Heart right ventricle (tissue), 16 donors: Measurements from ENCODE around the gene UBL5. TPM values are rescaled to one million over a fixed set of nuclear protein-coding genes. Genes with fewer than 3 reads are reported as not detected.
A peak's percentile ranks its signal among the peaks of the same experiment; 100 is the strongest.

ENCODE experiments used
- ATAC-seq, 8 donors: fragments of 200-7000 bp; cut with Tn5 transposase; one replicate each; pipeline ENCODE4 v1.9.1; 2020; ENCODE audit warnings: mild to moderate bottlenecking in 8 of 8, moderate library complexity in 8 of 8, moderate number of reproducible peaks in 1 of 8
- DNase-seq, 2 donors: peaks; one replicate each; pipeline ENCODE4 v3.0.0-alpha.2; 2020
- H3K27ac ChIP-seq, 10 donors: fragments of 200-600 bp; sonication (generic) in 2 of 10; one replicate each; pipeline versions ENCODE4 v1.5.0 to v1.8.0; 2020 to 2022; ENCODE audit warnings: mild to moderate bottlenecking in 3 of 10
- H3K27me3 ChIP-seq, 7 donors: fragments of 200-600 bp; one replicate each; pipeline ENCODE4 v1.8.0; 2021 to 2022; ENCODE audit warnings: mild to moderate bottlenecking in 2 of 7
- H3K36me3 ChIP-seq, 9 donors: fragments of 200-600 bp; sonication (generic) in 1 of 9; one replicate each; pipeline versions ENCODE4 v1.5.0 to v1.8.0; 2020 to 2022; ENCODE audit warnings: mild to moderate bottlenecking in 2 of 9
- H3K4me1 ChIP-seq, 9 donors: fragments of 200-600 bp; sonication (generic) in 1 of 9; one replicate each; pipeline versions ENCODE4 v1.5.0 to v1.8.0; 2020 to 2022; ENCODE audit warnings: mild to moderate bottlenecking in 4 of 9
- H3K4me3 ChIP-seq, 10 donors: fragments of 200-600 bp; sonication (generic) in 2 of 10; one replicate each; pipeline versions ENCODE4 v1.5.0 to v1.8.0; 2020 to 2022; ENCODE audit warnings: mild to moderate bottlenecking in 7 of 10, moderate library complexity in 2 of 10
- H3K9me3 ChIP-seq, 11 donors: fragments of 200-600 bp in 10 of 11; sonication (generic) in 2 of 11; one replicate each; pipeline versions ENCODE4 v1.5.0 to v1.8.0; 2013 to 2022; ENCODE audit warnings: mild to moderate bottlenecking in 2 of 11, control low read depth in 1 of 11, moderate library complexity in 1 of 11
- CTCF ChIP-seq, 9 donors: fragments of 200-600 bp; sonication (generic) in 2 of 9; IDR thresholded peaks; one replicate each; pipeline versions ENCODE4 v1.5.0 to v1.8.0; 2021 to 2022; ENCODE audit warnings: antibody characterized with exemption in 9 of 9, mild to moderate bottlenecking in 5 of 9, moderate library complexity in 1 of 9
- WGBS, 2 donors: extraction: QIAGEN DNeasy Blood & Tissue Kit; methylation state at CpG; one replicate each; pipeline ENCODE4 v1.1.7; 2013; ENCODE audit warnings: inconsistent platforms in 1 of 2; 5-methylcytosine and 5-hydroxymethylcytosine counted together
- intact Hi-C, 10 donors: fragments of 100-400 bp; cut with DNase I; formaldehyde crosslinking; loops; one replicate each; pipeline versions ENCODE4 v1.11.1 to v1.14.2; 2022
- polyA plus RNA-seq, 2 donors: library from polyadenylated mRNA; stranded (reverse); fragments of 200-250 nt; gene quantifications; one replicate each; pipeline ENCODE4 v1.2.3, GENCODE V29; 2013
- total RNA-seq, 10 donors: library from RNA; stranded (reverse); fragmentation: NEBNext Ultra II Directional in 3 of 10; extraction: Animal tissue kit (Norgen Biotek cat#: 25700) in 3 of 10; gene quantifications; one replicate each; pipeline versions ENCODE4 v1.2.1 to v1.2.4, GENCODE V29; 2021 to 2023
- donor health status: Arrhythmogenic right ventricular cardiomyopathy.
- donor health status: ischemic (EF 13 %, LVEDD 7.1; RV severe dilation, severe dysfunction).
- donor health status: healthy with polysubstance abuse.
- donor health status: DM: no; HTN: yes; CAD: no.
- donor health status: DM: no; HTN: no; CAD: no.
- donor health status: ischemic (EF 25% LVEDD 6.9; RV normal size, moderate dysfunction).
- donor health status: ischemic (EF 25% LVEDD 5.7; RV mildly dilated, moderate dysfunction).
- donor health status: healthy.
- donor health status: DM: yes; HTN: yes; CAD: no.
- donor health status: Ischemic cardiomyopathy.
- donor health status: ischemic (EF 35%, LVEDD 5.7; RV mildly dilated, moderate dysfunction).
- donor health status: nonischemic (EF 11% LVEDD 7.7; RV severe dilation, severe dysfunction).
- donor health status: DM: yes; HTN: yes; CAD: no.
- donor health status: PGD.
- donor health status: ischemic (EF 29% LVEDD 5.4; RV normal size, mild dysfunction).
- donor health status: nonischemic (EF 23%, LVEDD 6.1; RV moderate dilation, normal function).

Gene UBL5
- total and polyA plus RNA-seq, 12 donors, result 483 to 1,564 (median 521) TPM

- TF ChIP-seq CTCF (IDR thresholded peaks at IDR 0.05), result peak in 6 of 9 donors; percentile 26 to 44 (median 37)
- no peak overlapping the region for H3K27ac ChIP-seq
- H3K27me3 ChIP-seq, result no peaks in the 10 kb centered on the region
- peaks cover 0 to 16% (median 2%) of the 10 kb centered on the region in 9 donors for H3K4me1 ChIP-seq
- H3K9me3 ChIP-seq, result peaks cover 0 to 11% (median 0%) of the 10 kb centered on the region in 11 donors
- ATAC-seq, result peak in 7 of 8 donors; percentile 26 to 59 (median 38)
- WGBS, 2 donors, result 58 to 59% methylated on average over 13 of the region's 13 CpGs
- H3K4me3 ChIP-seq, result no peak overlapping the region
- DNase-seq, result no peak
- H3K36me3 ChIP-seq, result peaks cover 0 to 88% (median 23%) of the 10 kb centered on the region in 9 donors
- intact Hi-C loops, result loop anchor here in 1 of 10 donors (10.0 kb wide), 1 partner anchor 68 kb away; no protein-coding TSS in a partner anchor
Measured at GRCh38 chr19:9847087-9847671, 19.5 kb downstream of the UBL5 start.

- no peaks in the 10 kb centered on the region for H3K27me3 ChIP-seq
- intact Hi-C loops, result loop anchor here in 1 of 10 donors (10.0 kb wide), 1 partner anchor 67 kb away; no protein-coding TSS in a partner anchor
- peaks cover 0 to 11% (median 0%) of the 10 kb centered on the region in 11 donors for H3K9me3 ChIP-seq
- TF ChIP-seq CTCF (IDR thresholded peaks at IDR 0.05), result peak in 7 of 9 donors; percentile 15 to 48 (median 31)
- H3K27ac ChIP-seq, result no peak overlapping the region
- peaks cover 0 to 9% (median 0%) of the 10 kb centered on the region in 9 donors for H3K4me1 ChIP-seq
- peaks cover 0 to 80% (median 24%) of the 10 kb centered on the region in 9 donors for H3K36me3 ChIP-seq
- no peak overlapping the region for H3K4me3 ChIP-seq
- WGBS, 2 donors, result 76% methylated on average over 4 of the region's 4 CpGs
- ATAC-seq (peak in 1 of 8 donors; percentile 6), DNase-seq (no peak)
Measured at GRCh38 chr19:9848060-9848459, 20.3 kb downstream of the UBL5 start.

- no peak for ATAC-seq
Measured at GRCh38 chr19:9848762-9849161, 21.0 kb downstream of the UBL5 start.

GRCh38 chr19:9849791-9850190 is 22.1 kb downstream of the UBL5 start:
- H3K9me3 ChIP-seq, result no peaks in the 10 kb centered on the region
- TF ChIP-seq CTCF (IDR thresholded peaks at IDR 0.05), result no peak
- H3K4me3 ChIP-seq, result no peak overlapping the region
- intact Hi-C loops, result loop anchor here in 1 of 10 donors (10.0 kb wide), 1 partner anchor 65 kb away; no protein-coding TSS in a partner anchor
- WGBS, 2 donors, result 76 to 87% methylated on average over 7 of the region's 7 CpGs
- H3K36me3 ChIP-seq, result peaks cover 0 to 62% (median 7%) of the 10 kb centered on the region in 9 donors
- H3K27ac ChIP-seq, result no peak overlapping the region
- ATAC-seq (no peak), DNase-seq (no peak)
- H3K4me1 ChIP-seq, result peaks cover 0 to 9% (median 0%) of the 10 kb centered on the region in 9 donors
- H3K27me3 ChIP-seq, result no peaks in the 10 kb centered on the region

More at GRCh38 chr19:9848762-9849161, 21.0 kb downstream of the UBL5 start:
- no peak overlapping the region for H3K4me3 ChIP-seq
- H3K36me3 ChIP-seq, result peaks cover 0 to 72% (median 17%) of the 10 kb centered on the region in 9 donors
- intact Hi-C loops, result loop anchor here in 1 of 10 donors (10.0 kb wide), 1 partner anchor 66 kb away; no protein-coding TSS in a partner anchor
- no peak for TF ChIP-seq CTCF (IDR thresholded peaks at IDR 0.05)
- 89 to 93% methylated on average over 23 of the region's 23 CpGs for WGBS, 2 donors
- H3K27ac ChIP-seq, result no peak overlapping the region
- H3K9me3 ChIP-seq, result peaks cover 0 to 4% (median 0%) of the 10 kb centered on the region in 11 donors
- H3K4me1 ChIP-seq, result peaks cover 0 to 9% (median 0%) of the 10 kb centered on the region in 9 donors
- H3K27me3 ChIP-seq, result no peaks in the 10 kb centered on the region
- no peak for DNase-seq
